GM19452 (cell line): Measurements from ENCODE around the gene ATRAID.
"Not testable (repeated sequence)": the region's sequence is repeated elsewhere in the genome, so short reads cannot be mapped to it uniquely, and the experiment has no call there.

Experiments used
- ATAC-seq: cut with Tn5 transposase; IDR thresholded peaks from one replicate; pipeline ENCODE4 v1.9.1; 2021; ENCODE audit not compliant: unreplicated experiment

ATRAID gene

GRCh38 chr2:27211943-27212625, at the start of gene ATRAID, which contains the start of gene SLC5A6:
Gene ATRAID, plus strand, starts transcription at chr2:27212041. Its CDS starts 328 bp downstream, at chr2:27212369.
Gene SLC5A6, minus strand, starts transcription at chr2:27212268. Its CDS starts 4,618 bp downstream, at chr2:27207650.
- peak; percentile 80 for ATAC-seq

- ATAC-seq = no peak
These were observed 49.4 kb upstream of the ATRAID start for GRCh38 chr2:27162151-27163121.

GRCh38 chr2:27164960-27165763, 46.7 kb upstream of the ATRAID start:
- no peak for ATAC-seq

GRCh38 chr2:27170581-27171337, 41.1 kb upstream of the ATRAID start:
- ATAC-seq = no peak

- ATAC-seq = no peak
These were observed 40.4 kb upstream of the ATRAID start for GRCh38 chr2:27171351-27171848.

GRCh38 chr2:27174638-27175037, 37.2 kb upstream of the ATRAID start:
- no peak for ATAC-seq

- no peak for ATAC-seq
These were observed 36.5 kb upstream of the ATRAID start for GRCh38 chr2:27175330-27175729.

- not testable (repeated sequence) for ATAC-seq
These were observed 36.1 kb upstream of the ATRAID start for GRCh38 chr2:27175781-27176180.

GRCh38 chr2:27177441-27178351, 34.1 kb upstream of the ATRAID start:
- no peak for ATAC-seq

- ATAC-seq = no peak
These were observed 33.4 kb upstream of the ATRAID start for GRCh38 chr2:27178469-27178868.

GRCh38 chr2:27179344-27180000, 32.4 kb upstream of the ATRAID start:
- ATAC-seq = no peak

- ATAC-seq = no peak
These were observed 29.5 kb upstream of the ATRAID start for GRCh38 chr2:27182346-27182745.

GRCh38 chr2:27184115-27184514, 27.7 kb upstream of the ATRAID start:
- no peak for ATAC-seq

GRCh38 chr2:27185331-27186026, 26.4 kb upstream of the ATRAID start:
- no peak for ATAC-seq

- ATAC-seq = no peak
These were observed 25.1 kb upstream of the ATRAID start for GRCh38 chr2:27186613-27187345.

- ATAC-seq = no peak
These were observed 21.9 kb upstream of the ATRAID start for GRCh38 chr2:27189989-27190388.

GRCh38 chr2:27191070-27191829, 20.6 kb upstream of the ATRAID start:
- no peak for ATAC-seq
